Measurements from ENCODE around the gene AHCYL2. TPM values are rescaled to one million over a fixed set of nuclear protein-coding genes. Genes with fewer than 3 reads are reported as not detected.
"Not testable (repeated sequence)": the region's sequence is repeated elsewhere in the genome, so short reads cannot be mapped to it uniquely, and the experiment has no call there.

AHCYL2 gene
- total RNA-seq, 1 donor from 2014 or later = 6.0 TPM

- H3K4me1 ChIP-seq = peaks cover 3% of the 10 kb centered on the region
- peaks cover 9% of the 10 kb centered on the region for H3K27me3 ChIP-seq (ENCODE audit: low read depth)
- H3K9me3 ChIP-seq (replicated peaks) = no peaks in the 10 kb centered on the region
- intact Hi-C loops (cut with micrococcal nuclease) = loop anchor here (5.0 to 10.0 kb wide), 2 partner anchors 79 to 256 kb away; no protein-coding TSS in a partner anchor
- H3K4me3 ChIP-seq = no peak overlapping the region
- peak; percentile 92 for TF ChIP-seq CTCF (IDR thresholded peaks at IDR 0.05; ENCODE audit: borderline replicate concordance)
- peak; percentile 83 for DNase-seq
- H3K36me3 ChIP-seq = no peaks in the 10 kb centered on the region
- no peak overlapping the region for H3K27ac ChIP-seq (replicated peaks)
Observed at GRCh38 chr7:129218514-129219062, 6.2 kb upstream of the AHCYL2 start.

DNA sequence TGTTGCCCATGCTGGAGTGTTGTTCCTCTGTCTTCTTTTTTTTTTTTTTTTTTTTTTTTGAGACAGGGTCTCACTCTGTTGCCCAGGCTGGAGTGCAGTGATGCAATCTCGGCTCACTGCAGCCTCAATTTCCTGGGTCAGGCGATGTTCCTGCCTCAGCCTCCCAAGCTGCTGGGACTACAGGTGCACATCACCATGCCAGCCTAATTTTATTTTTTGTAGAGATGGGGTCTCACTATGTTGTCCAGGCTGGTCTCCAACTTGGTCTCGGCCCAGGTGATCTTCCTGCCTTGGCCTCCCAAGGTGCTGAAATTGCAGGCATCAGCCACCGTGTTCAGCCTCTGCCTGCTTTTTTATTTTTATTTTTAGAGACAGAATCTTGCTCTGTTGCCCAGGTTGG lies 5.7 kb upstream of the AHCYL2 start:
- not testable (repeated sequence) for H3K4me1 ChIP-seq; H3K27ac ChIP-seq (replicated peaks); H3K36me3 ChIP-seq; H3K27me3 ChIP-seq (ENCODE audit: low read depth); H3K4me3 ChIP-seq; H3K9me3 ChIP-seq (replicated peaks); DNase-seq
- intact Hi-C loops (cut with micrococcal nuclease) = loop anchor here (5.0 to 10.0 kb wide), 2 partner anchors 78 to 256 kb away; no protein-coding TSS in a partner anchor

DNA sequence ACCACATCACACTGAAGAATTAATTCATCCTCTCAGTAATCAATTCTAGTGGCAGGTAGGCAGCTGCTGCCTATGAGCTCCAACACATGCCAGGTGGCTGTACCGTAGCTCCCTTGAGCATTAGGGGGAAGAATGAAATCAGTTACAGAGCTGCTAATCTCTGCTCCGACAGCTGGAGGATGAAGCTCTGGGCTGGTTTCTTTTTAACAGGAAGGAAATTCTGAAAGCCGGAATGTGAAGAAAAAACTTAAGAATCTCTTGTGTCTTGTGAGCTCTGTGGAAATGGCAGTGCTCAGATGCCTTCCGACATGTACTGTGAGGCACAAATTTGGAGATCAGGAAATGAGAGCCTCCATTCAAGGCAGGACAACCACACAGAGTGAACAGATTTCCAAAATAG lies 2.8 kb upstream of the AHCYL2 start:
- TF ChIP-seq CTCF (IDR thresholded peaks at IDR 0.05; ENCODE audit: borderline replicate concordance) = no peak
- DNase-seq = no peak
- intact Hi-C loops (cut with micrococcal nuclease) = no loop called here

DNA sequence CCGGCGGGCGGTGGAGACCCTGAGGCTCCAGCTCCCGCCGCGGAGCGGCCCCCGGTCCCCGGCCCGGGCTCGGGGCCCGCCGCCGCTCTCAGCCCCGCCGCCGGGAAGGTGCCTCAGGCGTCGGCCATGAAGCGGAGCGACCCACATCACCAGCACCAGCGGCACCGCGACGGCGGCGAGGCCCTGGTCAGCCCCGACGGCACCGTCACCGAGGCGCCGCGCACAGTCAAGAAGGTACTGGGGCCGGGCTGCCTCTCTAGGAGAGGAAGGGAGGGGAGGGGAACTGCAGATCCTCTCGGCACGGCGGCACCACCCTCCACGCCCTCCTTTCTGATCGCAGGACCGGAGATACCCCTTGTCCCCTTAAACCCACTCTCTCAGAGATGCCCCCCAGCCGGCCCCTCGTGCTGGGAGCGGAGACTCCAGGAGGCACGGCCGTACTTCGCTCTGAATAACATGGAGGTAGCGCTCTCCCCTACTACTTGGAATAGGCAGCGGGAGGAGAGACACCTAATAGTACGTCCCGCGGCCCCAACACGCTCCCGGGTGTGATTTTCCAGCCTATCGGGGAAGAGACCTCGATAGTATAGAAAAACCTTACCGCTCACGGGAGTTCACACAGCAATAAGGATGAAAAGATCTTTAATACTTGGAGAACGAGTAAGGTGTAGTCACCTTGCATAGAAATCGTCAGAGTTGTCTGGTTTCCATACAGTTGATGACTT lies 538 bp downstream of the AHCYL2 start:
- TF ChIP-seq CTCF (IDR thresholded peaks at IDR 0.05; ENCODE audit: borderline replicate concordance) = no peak
- intact Hi-C loops (cut with micrococcal nuclease) = no loop called here
- Histone ChIP-seq H3K9me3 (replicated peaks) (no peaks in the 10 kb centered on the region), H3K4me3 (peak overlapping the region; percentile 88), H3K27me3 (ENCODE audit: low read depth) (no peaks in the 10 kb centered on the region), H3K27ac (replicated peaks) (peak overlapping the region; percentile 99), H3K36me3 (no peaks in the 10 kb centered on the region), H3K4me1 (peaks cover 36% of the 10 kb centered on the region)
- peak; percentile 47 for DNase-seq

More for the DNA sequence above, 2.8 kb upstream of the AHCYL2 start:
- Histone ChIP-seq H3K4me1 (peaks cover 27% of the 10 kb centered on the region), H3K36me3 (no peaks in the 10 kb centered on the region), H3K4me3 (no peak overlapping the region), H3K27ac (replicated peaks) (no peak overlapping the region), H3K9me3 (replicated peaks) (no peaks in the 10 kb centered on the region), H3K27me3 (ENCODE audit: low read depth) (peaks cover 9% of the 10 kb centered on the region)

- DNase-seq = no peak
- Histone ChIP-seq H3K27ac (replicated peaks) (peak overlapping the region; percentile 99), H3K36me3 (no peaks in the 10 kb centered on the region), H3K4me1 (peaks cover 36% of the 10 kb centered on the region), H3K4me3 (peak overlapping the region; percentile 88), H3K9me3 (replicated peaks) (no peaks in the 10 kb centered on the region), H3K27me3 (ENCODE audit: low read depth) (no peaks in the 10 kb centered on the region)
- intact Hi-C loops (cut with micrococcal nuclease) = no loop called here
- no peak for TF ChIP-seq CTCF (IDR thresholded peaks at IDR 0.05; ENCODE audit: borderline replicate concordance)
Observed at GRCh38 chr7:129225931-129226572, 1.2 kb downstream of the AHCYL2 start.
